Ovary (tissue), 9 donors: ENCODE data around the gene RNF208. TPM values are rescaled to one million over a fixed set of nuclear protein-coding genes. Genes with fewer than 3 reads are reported as not detected.

ENCODE experiments used
- DNase-seq, 5 donors: peaks; one replicate each; pipeline ENCODE4 v3.0.0-alpha.2; 2019 to 2020
- H3K27ac ChIP-seq, 2 donors: fragments of 200-600 bp; one replicate each; pipeline versions ENCODE4 v1.5.1 to v1.8.0; 2019 to 2022
- H3K27me3 ChIP-seq: fragments of 200-600 bp; one replicate; pipeline ENCODE4 v1.8.0; 2022
- H3K36me3 ChIP-seq: fragments of 200-600 bp; sonication (generic); one replicate; pipeline ENCODE4 v1.5.1; 2019
- H3K4me1 ChIP-seq: one replicate; pipeline ENCODE4 v1.8.1; 2013; ENCODE audit warnings: mild to moderate bottlenecking, moderate library complexity; ENCODE audit not compliant: insufficient read depth
- H3K4me3 ChIP-seq: fragments of 200-600 bp; sonication (generic); one replicate; pipeline ENCODE4 v1.5.1; 2017
- H3K9me3 ChIP-seq, 2 donors: fragments of 200-600 bp in 1 of 2; sonication (generic) in 1 of 2; one replicate each; pipeline versions ENCODE4 v1.5.1 to v1.8.1; 2013 to 2019; ENCODE audit warnings: mild to moderate bottlenecking in 1 of 2, moderate library complexity in 1 of 2
- EP300 ChIP-seq: sonication (generic); formaldehyde crosslinking; IDR thresholded peaks from one replicate; pipeline ENCODE4 v1.6.1; 2017; ENCODE audit warnings: antibody characterized with exemption
- POLR2A ChIP-seq: fragments of 450-650 bp; IDR thresholded peaks from one replicate; pipeline ENCODE4 v1.6.1; 2017; ENCODE audit warnings: antibody characterized with exemption, mild to moderate bottlenecking, moderate library complexity
- WGBS, 3 donors: extraction: QIAGEN DNeasy Blood & Tissue Kit in 1 of 3; methylation state at CpG; one replicate each; pipeline versions ENCODE4 v1.1.5 to v1.1.7; 2013 to 2017; 5-methylcytosine and 5-hydroxymethylcytosine counted together
- intact Hi-C, 4 donors: fragments of 100-400 bp; cut with DNase I; formaldehyde crosslinking; loops; one replicate each; pipeline versions ENCODE4 v1.11.0 to v1.15.1; 2022 to 2023
- polyA plus RNA-seq, 2 donors: library from polyadenylated mRNA; stranded (reverse); fragments of 200-250 nt in 1 of 2; fragments of 350-450 nt in 1 of 2; fragmentation: Illumina TruSeq in 1 of 2; extraction: RNeasy Lipid Tissue Mini Kit (QIAGEN cat#74804) in 1 of 2; gene quantifications; one replicate each; pipeline ENCODE4 v1.2.3, GENCODE V29; 2013 to 2014
- total RNA-seq, 7 donors: library from RNA; depleted of rRNA in 2 of 7; stranded (reverse); fragments of >200 nt in 2 of 7; fragmentation: NEBNext Ultra II Directional in 3 of 7; extraction: Animal tissue kit (Norgen Biotek cat#: 25700) in 3 of 7; gene quantifications; one replicate each; pipeline versions ENCODE4 v1.1.0 to v1.2.4, GENCODE V29; 2016 to 2023
- TF ChIP-seq, protein P1 (sequence below), 3 donors: fragments of 450-650 bp in 2 of 3; fragments of 200-600 bp in 1 of 3; IDR thresholded peaks; one replicate each; pipeline versions ENCODE4 v1.5.1 to v1.8.0; 2016 to 2022; ENCODE audit warnings: antibody characterized with exemption in 3 of 3, mild to moderate bottlenecking in 1 of 3
- donor health status: DM: no; HTN: no; CAD: no; lungs with moderate emphysema.
- donor health status: DM: no; HTN: no; CAD: no.
- donor health status: Bipolar disorder and iron deficiency.
- donor health status: DM: yes; HTN: yes; CAD: no.
- donor health status: DM: no; HTN: no; CAD: no.
- donor health status: DM: yes; HTN: yes; CAD: no.

RNF208 gene
- total and polyA plus RNA-seq, 9 donors, result 0.92 to 6.5 (median 3.1) TPM; not detected in 2

DNA sequence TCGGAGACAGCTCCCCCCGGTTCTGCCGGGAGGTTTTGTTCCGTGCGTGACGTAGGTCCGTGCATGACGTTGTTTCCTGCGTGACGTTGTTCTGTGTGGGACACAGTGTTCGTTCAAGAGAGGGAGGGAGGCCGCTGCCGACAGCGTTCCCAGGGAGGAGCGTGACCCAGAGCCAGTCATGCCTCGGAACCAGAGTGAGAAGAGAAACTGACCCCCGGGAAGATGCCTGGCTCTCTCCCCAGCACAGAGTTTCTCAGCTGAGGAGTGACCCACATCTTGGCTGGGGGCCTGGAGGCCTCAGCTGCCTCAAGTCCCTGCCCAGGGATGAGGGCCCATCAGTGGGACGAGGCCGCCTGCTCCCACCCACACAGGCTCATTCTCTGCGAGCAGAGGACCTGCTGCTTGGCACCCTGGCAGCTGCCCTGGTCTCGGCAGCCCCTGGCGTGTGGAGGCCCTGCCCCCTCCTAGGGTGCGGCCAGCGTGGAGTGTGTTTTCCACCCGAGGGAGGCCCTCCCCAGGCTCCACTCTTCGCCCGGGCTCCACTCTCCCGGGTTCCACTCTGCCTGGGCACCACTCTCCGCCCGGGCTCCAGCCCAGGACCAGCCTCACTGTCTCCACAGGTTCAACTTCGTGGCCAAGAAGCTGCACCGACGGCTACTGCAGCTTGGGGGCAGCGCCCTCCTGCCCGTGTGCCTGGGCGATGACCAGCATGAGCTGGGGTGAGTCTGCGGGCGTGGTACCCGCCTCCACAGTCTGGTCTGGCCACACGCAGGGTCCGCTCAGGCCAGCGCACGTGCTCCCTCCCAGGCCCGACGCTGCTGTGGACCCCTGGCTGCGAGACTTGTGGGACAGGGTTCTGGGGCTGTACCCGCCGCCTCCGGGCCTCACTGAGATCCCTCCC, 8.6 kb downstream of the RNF208 start:
- Histone ChIP-seq H3K27ac (no peak overlapping the region), H3K4me3 (no peak overlapping the region), H3K4me1 (peaks cover 5% of the 10 kb centered on the region), H3K36me3 (no peaks in the 10 kb centered on the region), H3K27me3 (no peaks in the 10 kb centered on the region), H3K9me3 (no peaks in the 10 kb centered on the region)
- TF ChIP-seq, protein P1, sequence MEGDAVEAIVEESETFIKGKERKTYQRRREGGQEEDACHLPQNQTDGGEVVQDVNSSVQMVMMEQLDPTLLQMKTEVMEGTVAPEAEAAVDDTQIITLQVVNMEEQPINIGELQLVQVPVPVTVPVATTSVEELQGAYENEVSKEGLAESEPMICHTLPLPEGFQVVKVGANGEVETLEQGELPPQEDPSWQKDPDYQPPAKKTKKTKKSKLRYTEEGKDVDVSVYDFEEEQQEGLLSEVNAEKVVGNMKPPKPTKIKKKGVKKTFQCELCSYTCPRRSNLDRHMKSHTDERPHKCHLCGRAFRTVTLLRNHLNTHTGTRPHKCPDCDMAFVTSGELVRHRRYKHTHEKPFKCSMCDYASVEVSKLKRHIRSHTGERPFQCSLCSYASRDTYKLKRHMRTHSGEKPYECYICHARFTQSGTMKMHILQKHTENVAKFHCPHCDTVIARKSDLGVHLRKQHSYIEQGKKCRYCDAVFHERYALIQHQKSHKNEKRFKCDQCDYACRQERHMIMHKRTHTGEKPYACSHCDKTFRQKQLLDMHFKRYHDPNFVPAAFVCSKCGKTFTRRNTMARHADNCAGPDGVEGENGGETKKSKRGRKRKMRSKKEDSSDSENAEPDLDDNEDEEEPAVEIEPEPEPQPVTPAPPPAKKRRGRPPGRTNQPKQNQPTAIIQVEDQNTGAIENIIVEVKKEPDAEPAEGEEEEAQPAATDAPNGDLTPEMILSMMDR (IDR thresholded peaks at IDR 0.05), result no peak
- no peak for TF ChIP-seq EP300
- TF ChIP-seq POLR2A, result no peak
- intact Hi-C loops, result no loop called here
- no peak for DNase-seq
- 83 to 85% (median 84%) methylated on average over 44 to 49 of the region's 49 CpGs for WGBS, 3 donors

- TF ChIP-seq POLR2A, result no peak
- TF ChIP-seq EP300, result no peak
- TF ChIP-seq, protein P1 (IDR thresholded peaks at IDR 0.05), result no peak
- H3K4me1 ChIP-seq, result no peaks in the 10 kb centered on the region
- 69 to 79% (median 70%) methylated on average over 21 of the region's 21 CpGs for WGBS, 3 donors
- no peak overlapping the region for H3K4me3 ChIP-seq
- intact Hi-C loops, result no loop called here
- H3K27ac ChIP-seq, result no peak overlapping the region
- no peaks in the 10 kb centered on the region for H3K27me3 ChIP-seq
- no peak for DNase-seq
- no peaks in the 10 kb centered on the region for H3K36me3 ChIP-seq
- H3K9me3 ChIP-seq, result no peaks in the 10 kb centered on the region
Measured at GRCh38 chr9:137212520-137212919, 9.5 kb downstream of the RNF208 start.

DNA sequence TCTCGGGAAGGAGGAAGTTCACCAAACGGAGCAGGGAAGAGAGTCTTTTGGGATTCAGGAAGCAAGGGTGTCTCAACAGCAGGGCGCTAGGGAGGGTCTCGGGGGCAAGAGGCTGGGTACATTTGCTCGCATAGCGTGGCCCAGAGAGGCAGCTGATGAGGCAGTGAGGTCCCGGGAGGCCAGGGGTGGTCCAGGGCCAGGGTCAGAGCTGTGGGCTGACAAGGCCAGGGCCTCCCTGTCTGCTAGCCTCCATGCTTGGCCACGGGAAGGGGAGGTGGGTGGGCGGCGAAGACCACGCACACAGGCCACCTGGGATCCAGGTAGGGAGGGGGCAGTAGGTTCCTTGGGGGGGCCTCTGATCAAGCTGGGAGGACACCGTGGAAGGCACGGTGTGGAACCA, 10.5 kb downstream of the RNF208 start:
- H3K36me3 ChIP-seq, result no peaks in the 10 kb centered on the region
- no peaks in the 10 kb centered on the region for H3K27me3 ChIP-seq
- DNase-seq, result no peak
- no peaks in the 10 kb centered on the region for H3K4me1 ChIP-seq
- 65 to 78% (median 70%) methylated on average over 13 of the region's 13 CpGs for WGBS, 3 donors
- no peaks in the 10 kb centered on the region for H3K9me3 ChIP-seq
- no peak for TF ChIP-seq EP300
- no peak for TF ChIP-seq POLR2A
- TF ChIP-seq, protein P1 (IDR thresholded peaks at IDR 0.05), result no peak
- intact Hi-C loops, result no loop called here
- H3K4me3 ChIP-seq, result no peak overlapping the region
- no peak overlapping the region for H3K27ac ChIP-seq

- no peaks in the 10 kb centered on the region for H3K9me3 ChIP-seq
- H3K4me3 ChIP-seq, result no peak overlapping the region
- intact Hi-C loops, result no loop called here
- 63 to 70% (median 68%) methylated on average over 7 of the region's 7 CpGs for WGBS, 3 donors
- H3K36me3 ChIP-seq, result no peaks in the 10 kb centered on the region
- no peak for DNase-seq
- no peak for TF ChIP-seq POLR2A
- TF ChIP-seq, protein P1 (IDR thresholded peaks at IDR 0.05), result no peak
- no peak for TF ChIP-seq EP300
- peaks cover 13% of the 10 kb centered on the region for H3K4me1 ChIP-seq
- H3K27me3 ChIP-seq, result no peaks in the 10 kb centered on the region
- no peak overlapping the region for H3K27ac ChIP-seq
Measured at GRCh38 chr9:137206602-137207001, 15.4 kb downstream of the RNF208 start.
